ENCODE results near the gene FITM1. TPM values are rescaled to one million over a fixed set of nuclear protein-coding genes. Genes with fewer than 3 reads are reported as not detected.
"Not testable (repeated sequence)": the region's sequence is repeated elsewhere in the genome, so short reads cannot be mapped to it uniquely, and the experiment has no call there.

The FITM1 gene
- total RNA-seq, 1 experiment from 2014 or later: 0.88 TPM

DNA sequence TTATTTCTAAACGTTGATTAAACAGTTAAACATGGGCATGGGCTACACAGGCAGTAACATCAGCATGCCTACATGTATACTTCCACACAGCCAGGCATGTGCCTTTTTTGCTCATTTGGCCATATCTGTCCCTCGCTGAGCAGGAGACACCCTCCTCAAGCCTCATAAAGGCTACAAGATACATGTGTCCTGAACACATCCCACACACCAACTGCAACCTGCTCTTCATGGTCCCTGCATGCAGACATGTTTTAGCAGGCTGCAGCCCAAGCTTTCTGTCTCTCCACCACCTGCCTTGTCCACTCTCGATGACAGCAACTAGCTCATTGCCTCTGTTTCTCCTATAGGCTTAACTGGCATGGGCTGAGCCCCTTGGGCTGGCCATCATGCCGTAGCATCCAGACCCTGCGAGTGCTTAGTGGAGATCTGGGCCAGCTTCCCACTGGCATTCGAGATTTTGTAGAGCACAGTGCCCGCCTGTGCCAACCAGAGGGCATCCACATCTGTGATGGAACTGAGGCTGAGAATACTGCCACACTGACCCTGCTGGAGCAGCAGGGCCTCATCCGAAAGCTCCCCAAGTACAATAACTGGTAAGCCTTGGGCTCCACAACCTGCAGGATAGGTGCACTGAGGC, 33.8 kb upstream of the FITM1 start:
- DNase-seq (ENCODE audit: low spot score): no peak
- in situ Hi-C loops (cut with HindIII; ENCODE audit: low sequenced_read_pairs): no loop called here

DNA sequence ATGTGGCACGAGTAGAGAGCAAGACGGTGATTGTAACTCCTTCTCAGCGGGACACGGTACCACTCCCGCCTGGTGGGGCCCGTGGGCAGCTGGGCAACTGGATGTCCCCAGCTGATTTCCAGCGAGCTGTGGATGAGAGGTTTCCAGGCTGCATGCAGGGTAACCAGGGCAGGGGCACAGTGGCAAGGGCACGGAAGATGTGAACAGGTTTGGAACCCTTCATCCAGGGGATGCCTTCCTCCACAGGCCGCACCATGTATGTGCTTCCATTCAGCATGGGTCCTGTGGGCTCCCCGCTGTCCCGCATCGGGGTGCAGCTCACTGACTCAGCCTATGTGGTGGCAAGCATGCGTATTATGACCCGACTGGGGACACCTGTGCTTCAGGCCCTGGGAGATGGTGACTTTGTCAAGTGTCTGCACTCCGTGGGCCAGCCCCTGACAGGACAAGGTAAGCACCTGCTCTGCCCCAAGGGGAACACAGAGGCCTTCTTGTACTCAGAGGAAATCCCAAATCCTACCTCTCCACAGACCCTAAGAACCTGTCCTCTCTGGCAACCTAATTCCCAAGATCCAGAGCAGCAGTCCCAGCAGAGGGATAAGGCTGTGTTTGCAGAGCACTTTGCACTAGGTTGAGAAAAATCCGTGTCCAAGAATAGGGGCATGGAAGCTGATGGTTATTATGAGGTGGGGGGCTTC, 32.1 kb upstream of the FITM1 start:
- no peak for DNase-seq (ENCODE audit: low spot score)
- in situ Hi-C loops (cut with HindIII; ENCODE audit: low sequenced_read_pairs): no loop called here

GRCh38 chr14:24098927-24099813, 31.3 kb upstream of the FITM1 start:
- in situ Hi-C loops (cut with HindIII; ENCODE audit: low sequenced_read_pairs): no loop called here
- no peak for DNase-seq (ENCODE audit: low spot score)

- in situ Hi-C loops (cut with HindIII; ENCODE audit: low sequenced_read_pairs): no loop called here
- DNase-seq (ENCODE audit: low spot score): no peak
Observed at GRCh38 chr14:24100197-24100981, 30.1 kb upstream of the FITM1 start.

DNA sequence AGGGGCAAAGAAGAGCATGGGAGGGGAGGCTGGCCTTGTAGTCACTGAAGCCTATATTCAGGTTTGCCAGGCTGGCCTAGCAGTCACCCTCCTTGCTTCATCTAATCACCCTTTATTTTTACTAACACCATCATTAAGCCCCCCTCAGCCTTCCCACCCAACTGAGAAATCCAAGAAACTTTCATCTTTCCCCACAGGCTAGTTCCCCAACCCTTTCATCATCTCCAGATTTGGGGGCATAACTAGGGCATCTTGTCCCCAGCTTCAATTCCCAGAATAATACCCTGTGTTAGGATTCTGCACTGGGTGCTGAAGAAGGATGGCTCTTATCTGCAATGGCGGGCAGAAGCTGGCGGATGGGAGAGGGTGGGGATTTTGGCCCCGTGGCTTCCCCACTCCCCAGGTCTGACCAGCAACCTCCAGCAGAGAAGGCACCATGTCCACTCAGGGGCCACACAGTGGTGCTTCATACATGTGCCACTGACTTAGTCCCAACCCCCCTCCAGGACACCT, 29.4 kb upstream of the FITM1 start:
- no peak for DNase-seq (ENCODE audit: low spot score)
- in situ Hi-C loops (cut with HindIII; ENCODE audit: low sequenced_read_pairs): no loop called here

DNA sequence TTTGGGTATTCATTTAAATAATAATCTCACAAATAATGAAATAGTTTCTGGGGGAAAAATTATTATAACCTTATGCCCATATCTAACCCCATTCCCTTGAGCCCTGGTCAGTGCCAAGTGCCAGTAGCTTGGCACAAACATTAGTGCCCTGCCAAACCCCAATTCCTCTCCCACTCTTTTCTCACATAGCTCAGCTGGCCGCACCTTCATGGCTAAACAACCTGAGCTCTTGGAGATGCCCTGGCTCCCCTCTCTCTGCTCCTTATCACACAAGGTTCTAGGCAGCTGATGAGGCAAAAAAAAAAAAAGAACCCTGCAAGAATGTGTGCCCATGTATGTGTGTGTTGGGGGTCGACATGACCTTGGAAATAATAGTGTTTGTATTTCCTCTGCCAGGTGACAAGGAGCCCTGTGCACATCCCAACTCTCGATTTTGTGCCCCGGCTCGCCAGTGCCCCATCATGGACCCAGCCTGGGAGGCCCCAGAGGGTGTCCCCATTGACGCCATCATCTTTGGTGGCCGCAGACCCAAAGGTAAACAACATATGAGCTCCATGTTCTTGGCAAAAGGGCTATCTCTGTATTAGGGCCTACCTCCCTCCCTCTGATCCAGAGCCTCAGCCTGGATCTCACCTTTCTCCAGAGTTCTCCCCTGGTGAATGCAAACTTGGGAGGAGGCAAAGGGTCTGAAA, 28.0 kb upstream of the FITM1 start:
- no peak for DNase-seq (ENCODE audit: low spot score)
- in situ Hi-C loops (cut with HindIII; ENCODE audit: low sequenced_read_pairs): no loop called here

GRCh38 chr14:24103451-24103850, 27.0 kb upstream of the FITM1 start:
- in situ Hi-C loops (cut with HindIII; ENCODE audit: low sequenced_read_pairs): no loop called here

DNA sequence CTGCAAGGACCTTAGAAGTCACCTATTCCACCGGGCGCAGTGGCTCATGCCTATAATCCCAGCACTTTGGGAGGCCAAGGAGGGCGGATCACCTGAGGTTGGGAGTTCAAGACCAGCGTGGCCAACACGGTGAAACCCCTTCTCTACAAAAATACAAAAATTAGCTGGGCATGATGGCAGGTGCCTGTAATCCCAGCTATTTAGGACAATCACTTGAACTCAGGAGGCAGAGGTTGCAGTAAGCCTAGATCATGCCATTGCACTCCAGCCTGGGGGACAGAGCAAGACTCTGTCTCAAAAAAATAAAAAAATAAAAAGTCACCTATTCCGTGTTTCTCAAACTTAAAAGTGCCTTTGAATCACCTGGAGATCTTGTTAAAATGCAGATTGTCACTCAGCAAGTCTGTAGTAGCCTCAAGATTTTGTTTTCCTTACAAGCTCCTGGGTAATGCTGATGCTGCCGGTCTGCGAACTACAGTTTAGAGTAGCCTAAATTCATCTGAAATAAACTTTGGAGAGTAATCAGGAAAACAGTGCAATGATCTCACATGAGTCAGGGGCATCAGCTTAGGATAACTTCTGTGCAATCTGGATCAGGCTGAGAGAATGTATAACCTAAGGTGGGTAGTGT, 24.7 kb upstream of the FITM1 start:
- DNase-seq (ENCODE audit: low spot score); in situ Hi-C loops (cut with HindIII; ENCODE audit: low sequenced_read_pairs): not testable (repeated sequence)

More at GRCh38 chr14:24103451-24103850, 27.0 kb upstream of the FITM1 start:
- DNase-seq (ENCODE audit: low spot score): no peak

DNA sequence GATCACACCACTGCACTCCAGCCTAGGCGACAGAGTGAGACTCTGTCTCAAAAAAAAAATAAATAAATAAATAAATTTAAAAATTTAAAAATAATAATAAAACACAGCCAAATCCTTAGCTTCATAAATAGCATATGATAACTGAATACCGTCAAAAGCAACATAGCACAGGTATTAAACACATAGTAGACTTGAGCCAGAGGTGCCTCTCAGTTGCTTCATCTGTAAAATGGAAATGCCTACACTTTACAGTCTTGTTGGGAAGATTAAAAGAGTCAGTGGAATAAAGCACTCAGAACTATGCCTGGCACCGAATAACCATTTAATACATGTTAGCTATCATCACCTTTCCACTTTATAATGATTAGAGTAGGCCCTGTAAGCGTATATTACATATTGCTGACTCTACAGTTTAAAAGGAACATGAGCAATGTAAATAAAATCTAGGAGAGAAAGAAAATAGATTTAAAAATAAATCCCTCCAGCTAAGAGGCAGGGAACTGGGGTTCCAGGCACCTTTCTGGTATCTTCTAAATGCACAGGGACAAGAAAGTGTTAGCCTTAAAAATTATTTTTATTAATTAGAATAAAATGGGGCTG, 23.7 kb upstream of the FITM1 start:
- no peak for DNase-seq (ENCODE audit: low spot score)
- in situ Hi-C loops (cut with HindIII; ENCODE audit: low sequenced_read_pairs): no loop called here

DNA sequence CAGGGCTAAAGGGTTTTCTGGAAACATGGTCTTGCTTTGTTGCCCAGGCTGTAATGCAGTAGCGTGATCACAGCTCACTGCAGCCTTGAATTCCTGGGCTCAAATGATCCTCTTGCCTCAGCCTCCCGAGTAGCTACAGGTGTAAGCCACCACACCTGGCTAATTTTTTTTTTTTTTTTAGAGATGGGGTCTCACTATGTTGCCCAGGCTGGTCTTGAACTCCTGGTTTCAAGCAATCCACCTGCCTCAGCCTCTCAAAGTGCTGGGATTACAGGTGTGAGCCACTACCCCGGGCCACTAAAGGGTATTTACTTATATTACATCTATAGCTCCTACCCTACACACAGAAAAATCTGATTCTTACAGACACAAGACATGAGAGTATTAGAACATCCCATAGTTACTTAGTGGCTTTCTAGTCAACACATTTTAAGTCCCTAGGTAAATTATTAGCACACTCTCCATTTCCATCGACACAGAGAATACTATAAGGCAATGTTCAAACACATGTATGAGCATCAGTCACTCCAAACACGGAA, 22.1 kb upstream of the FITM1 start:
- DNase-seq (ENCODE audit: low spot score): no peak
- in situ Hi-C loops (cut with HindIII; ENCODE audit: low sequenced_read_pairs): no loop called here

- in situ Hi-C loops (cut with HindIII; ENCODE audit: low sequenced_read_pairs): no loop called here
- DNase-seq (ENCODE audit: low spot score): no peak
Observed at GRCh38 chr14:24110060-24110459, 20.4 kb upstream of the FITM1 start.

DNA sequence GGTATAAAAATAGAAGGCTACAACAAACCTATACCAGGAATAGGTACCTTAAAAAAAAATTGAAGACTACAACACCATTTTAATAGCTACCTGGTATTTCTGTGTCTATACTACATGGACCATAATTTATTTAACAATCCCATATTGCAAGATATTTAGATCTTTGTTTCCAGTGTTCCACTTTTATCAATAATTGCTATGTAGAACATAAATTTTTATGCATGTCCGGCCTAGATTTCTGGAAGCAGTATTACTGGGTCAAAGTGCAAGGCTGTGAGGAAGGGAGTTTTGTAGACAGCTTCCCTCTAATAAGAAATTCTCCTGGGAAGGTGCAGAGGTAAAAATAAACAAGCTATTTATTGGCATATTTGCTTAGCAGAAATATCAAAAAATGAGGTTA, 19.9 kb upstream of the FITM1 start:
- no peak for DNase-seq (ENCODE audit: low spot score)
- in situ Hi-C loops (cut with HindIII; ENCODE audit: low sequenced_read_pairs): no loop called here

- in situ Hi-C loops (cut with HindIII; ENCODE audit: low sequenced_read_pairs): no loop called here
- no peak for DNase-seq (ENCODE audit: low spot score)
Observed at GRCh38 chr14:24113379-24113800, 17.1 kb upstream of the FITM1 start.

DNA sequence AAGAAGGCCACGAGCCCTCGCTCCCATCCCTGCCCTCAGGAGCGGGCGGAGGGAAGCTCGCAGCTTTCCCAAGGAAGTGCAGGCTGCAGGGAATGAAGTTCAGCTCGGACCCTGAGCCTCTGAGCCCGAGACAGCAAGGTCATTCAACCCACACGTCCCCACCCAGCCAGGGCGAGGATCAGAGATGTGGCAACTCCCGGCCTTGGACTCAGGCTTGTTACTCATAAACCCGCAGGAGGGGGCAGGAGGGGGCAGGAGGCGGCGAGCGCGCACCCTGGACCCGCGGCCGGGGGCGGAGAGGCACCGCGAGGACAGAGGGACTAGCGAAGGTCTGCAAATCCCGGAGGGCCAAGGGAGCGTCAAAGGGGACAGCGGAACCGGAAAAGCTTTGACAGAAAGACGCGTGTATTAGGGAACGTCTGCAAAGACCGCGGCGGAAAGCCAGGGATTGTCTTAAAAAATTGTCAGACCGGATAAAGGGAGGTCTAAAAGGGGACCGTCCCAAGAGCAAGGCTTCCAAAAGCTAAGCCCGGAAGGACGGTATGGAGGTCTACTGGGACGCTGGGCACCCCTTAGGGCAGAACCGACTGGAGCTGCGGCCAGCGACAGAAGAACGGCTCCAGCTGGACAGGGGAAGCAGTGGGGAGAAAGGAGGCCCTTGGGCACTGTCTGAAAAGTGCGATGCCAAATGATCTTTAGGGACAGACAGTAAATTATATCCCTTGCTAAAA, 16.5 kb upstream of the FITM1 start:
- in situ Hi-C loops (cut with HindIII; ENCODE audit: low sequenced_read_pairs): no loop called here
- DNase-seq (ENCODE audit: low spot score): peak; percentile 90

- DNase-seq (ENCODE audit: low spot score): peak; percentile 100
- in situ Hi-C loops (cut with HindIII; ENCODE audit: low sequenced_read_pairs): no loop called here
Observed at GRCh38 chr14:24114532-24115421, 15.7 kb upstream of the FITM1 start, which contains the start of the genes DCAF11 and NRL. TSS of gene DCAF11 (plus strand) at chr14:24114777. CDS start at chr14:24115595, 818 bp downstream. TSS of gene NRL (minus strand) at chr14:24114949. CDS start at chr14:24082848, 32,101 bp downstream.

All from G401 (cell line).